IMR-90 (cell line): ENCODE results near the gene ALS2CL.

Experiments
- BHLHE40 ChIP-seq: fragments of 150-350 bp; IDR thresholded peaks from 2 replicates; pipeline ENCODE4 v1.6.1; 2016; ENCODE audit warnings: mild to moderate bottlenecking, low read depth, low read length
- CTCF ChIP-seq: conservative IDR thresholded peaks from 2 replicates; pipeline ENCODE4 v1.5.1; 2012; ENCODE audit warnings: mild to moderate bottlenecking, low read depth, low read length, improper control_type of control experiment
- ELK1 ChIP-seq: fragments of 150-350 bp; IDR thresholded peaks from 2 replicates; pipeline ENCODE4 v1.6.1; 2016; ENCODE audit warnings: low read depth, mild to moderate bottlenecking, low read length, moderate library complexity, borderline replicate concordance
- MAZ ChIP-seq: IDR thresholded peaks from 2 replicates; pipeline ENCODE4 v1.6.1; 2012; ENCODE audit warnings: low read depth, mild to moderate bottlenecking, low read length, improper control_type of control experiment, moderate library complexity, borderline replicate concordance
- MXI1 ChIP-seq: IDR thresholded peaks from 2 replicates; pipeline ENCODE4 v1.6.1; 2012; ENCODE audit warnings: low read depth, mild to moderate bottlenecking, low read length, moderate library complexity, borderline replicate concordance
- NFE2L2 ChIP-seq: fragments of 150-350 bp; IDR thresholded peaks from 2 replicates; pipeline ENCODE4 v1.6.1; 2016; ENCODE audit warnings: low read depth, mild to moderate bottlenecking, low read length
- POLR2A ChIP-seq: IDR thresholded peaks from 2 replicates; pipeline ENCODE4 v1.6.1; 2012; ENCODE audit warnings: mild to moderate bottlenecking, low read depth, low read length
- RAD21 ChIP-seq: IDR thresholded peaks from 2 replicates; pipeline ENCODE4 v1.6.1; 2012; ENCODE audit warnings: low read length, improper control_type of control experiment
- RCOR1 ChIP-seq: IDR thresholded peaks from 2 replicates; pipeline ENCODE4 v1.6.1; 2012; ENCODE audit warnings: mild to moderate bottlenecking, low read length, improper control_type of control experiment; ENCODE audit not compliant: insufficient replicate concordance
- RFX5 ChIP-seq: IDR thresholded peaks from 2 replicates; pipeline ENCODE4 v1.8.0; 2012; ENCODE audit warnings: low read depth, mild to moderate bottlenecking, low read length, moderate library complexity
- USF2 ChIP-seq: fragments of 150-350 bp; IDR thresholded peaks from 2 replicates; pipeline ENCODE4 v1.6.1; 2017; ENCODE audit warnings: mild to moderate bottlenecking, antibody characterized with exemption, low read length, low read depth

- TF ChIP-seq CTCF: no peak
- no peak for TF ChIP-seq MAZ
- no peak for TF ChIP-seq RAD21
- no peak for TF ChIP-seq BHLHE40
- no peak for TF ChIP-seq RCOR1
- no peak for TF ChIP-seq POLR2A
- TF ChIP-seq NFE2L2: no peak
- no peak for TF ChIP-seq MXI1
- no peak for TF ChIP-seq ELK1
- no peak for TF ChIP-seq USF2
- no peak for TF ChIP-seq RFX5
Observed at GRCh38 chr3:46643701-46644100, 49.8 kb downstream of the ALS2CL start.
